Measurements from ENCODE around the gene SLC35A3. TPM values are rescaled to one million over a fixed set of nuclear protein-coding genes. Genes with fewer than 3 reads are reported as not detected.

SLC35A3 gene
- total and polyA plus RNA-seq, 9 of the 15 experiments (the other 6 are each of a cell fraction or from before 2014, with no cell fraction given) = 3.5 to 21.7 (median 13.2) TPM

GRCh38 chr1:100037927-100038659, 68.3 kb downstream of the SLC35A3 start (continued):
- TF ChIP-seq GTF2B (IDR thresholded peaks at IDR 0.05; ENCODE audit: extremely low read depth, insufficient read length) (no peak), HBP1 (CRISPR knock-in tag; IDR thresholded peaks at IDR 0.05) (no peak), SNAPC5 (CRISPR knock-in tag; IDR thresholded peaks at IDR 0.05) (no peak), SIRT6 (IDR thresholded peaks at IDR 0.05; ENCODE audit: low read depth, low read length) (no peak), MTA1 (IDR thresholded peaks at IDR 0.05; ENCODE audit: borderline replicate concordance) (peak; percentile 88), MYC (IDR thresholded peaks at IDR 0.05; ENCODE audit: low read depth, low read length) (peak; percentile 82), MYC (CRISPR knock-in tag; IDR thresholded peaks at IDR 0.05; ENCODE audit: borderline replicate concordance, low read depth) (peak; percentile 75; the same call in 1 of the 2 replicates), ZNF41 (CRISPR knock-in tag; conservative IDR thresholded peaks at IDR 0.05) (no peak), PRMT5 (CRISPR knock-in tag; IDR thresholded peaks at IDR 0.05) (no peak), ZBTB7A (IDR thresholded peaks at IDR 0.05; ENCODE audit: borderline replicate concordance, control insufficient read depth, low read depth, low read length) (peak; percentile 31; the same call in 1 of the 2 replicates), THRB (CRISPR knock-in tag; conservative IDR thresholded peaks at IDR 0.05) (no peak), KDM4B (IDR thresholded peaks at IDR 0.05; ENCODE audit: borderline replicate concordance in 2 of 2, low read depth in 1 of 2) (peak in 1 of 2 experiments; percentile 47; a peak in 1 of 4 replicates), NEUROD1 (IDR thresholded peaks at IDR 0.05; ENCODE audit: borderline replicate concordance, low read depth, low read length, partially characterized antibody) (peak; percentile 33), TEAD2 (tag; IDR thresholded peaks at IDR 0.05) (no peak), CTBP1 (IDR thresholded peaks at IDR 0.05; ENCODE audit: borderline replicate concordance) (peak; percentile 68), SRF (CRISPR knock-in tag; IDR thresholded peaks at IDR 0.05) (0 out of 4 replicates have a peak, but pooled peaks of 1 of the 2 experiments have one; percentile 22), E2F1 (CRISPR knock-in tag; IDR thresholded peaks at IDR 0.05) (peak; percentile 62; the same call in 1 of the 2 replicates), ZNF121 (CRISPR knock-in tag; conservative IDR thresholded peaks at IDR 0.05) (no peak)
